Endothelial cell (in vitro differentiated cells): ENCODE measurements around the gene CTNND2. TPM values are rescaled to one million over a fixed set of nuclear protein-coding genes. Genes with fewer than 3 reads are reported as not detected.

Experiments used
- DNase-seq: peaks from one replicate; pipeline ENCODE4 v3.0.0; 2021; ENCODE audit warnings: low spot score
- H3K27ac Mint-ChIP-seq: one replicate; pipeline ENCODE4 v1.8.0; 2021; ENCODE audit warnings: mixed read lengths, inconsistent platforms; ENCODE audit not compliant: unreplicated experiment
- H3K27me3 Mint-ChIP-seq: one replicate; pipeline ENCODE4 v1.8.0; 2021; ENCODE audit warnings: mild to moderate bottlenecking, moderate library complexity, mixed read lengths, inconsistent platforms; ENCODE audit not compliant: unreplicated experiment
- H3K36me3 Mint-ChIP-seq: one replicate; pipeline ENCODE4 v1.8.0; 2021; ENCODE audit warnings: mild to moderate bottlenecking, low read depth, mixed read lengths, inconsistent platforms; ENCODE audit not compliant: unreplicated experiment
- H3K4me1 Mint-ChIP-seq: one replicate; pipeline ENCODE4 v1.8.0; 2021; ENCODE audit warnings: mild to moderate bottlenecking, mixed read lengths, inconsistent platforms; ENCODE audit not compliant: unreplicated experiment
- H3K4me3 Mint-ChIP-seq: one replicate; pipeline ENCODE4 v1.8.0; 2021; ENCODE audit warnings: mild to moderate bottlenecking, mixed read lengths, inconsistent platforms; ENCODE audit not compliant: unreplicated experiment
- H3K9me3 Mint-ChIP-seq: one replicate; pipeline ENCODE4 v1.8.0; 2021; ENCODE audit warnings: mixed read lengths, inconsistent platforms; ENCODE audit not compliant: unreplicated experiment
- total RNA-seq: library from RNA; stranded (reverse); fragmentation: NEBNext Ultra II Directional; extraction: Animal tissue kit (Norgen Biotek cat#: 25700); gene quantifications from one replicate; pipeline ENCODE4 v1.2.1, GENCODE V29; 2021; ENCODE audit not compliant: unreplicated experiment
- TF ChIP-seq, protein P1 (sequence below): fragments of 200-600 bp; sonication (generic); IDR thresholded peaks from one replicate; pipeline ENCODE4 v1.5.0; 2021; ENCODE audit warnings: antibody characterized with exemption; ENCODE audit not compliant: unreplicated experiment

CTNND2 gene
- total RNA-seq, 1 donor from 2014 or later: 3.6 TPM

DNA sequence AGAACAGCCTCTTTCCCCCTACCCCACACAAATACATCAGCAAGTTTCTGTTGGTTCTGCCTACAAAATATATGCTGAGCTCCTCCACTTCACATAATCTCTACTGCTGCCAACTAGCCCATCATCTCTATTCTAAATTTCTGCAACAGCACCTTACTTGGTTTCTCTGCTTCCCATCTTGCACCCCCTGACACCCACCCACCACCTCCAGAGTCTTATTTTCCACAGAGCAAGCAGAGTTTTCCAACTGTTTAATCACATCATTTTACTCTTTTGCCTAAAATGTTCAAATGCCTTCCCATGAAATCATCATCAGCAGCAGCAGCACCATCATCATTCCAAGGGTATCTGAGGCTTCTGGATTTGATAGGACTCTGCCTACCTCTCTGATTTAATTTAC lies 295.7 kb downstream of the CTNND2 start:
- no peaks in the 10 kb centered on the region for H3K9me3 Mint-ChIP-seq
- TF ChIP-seq, protein P1, sequence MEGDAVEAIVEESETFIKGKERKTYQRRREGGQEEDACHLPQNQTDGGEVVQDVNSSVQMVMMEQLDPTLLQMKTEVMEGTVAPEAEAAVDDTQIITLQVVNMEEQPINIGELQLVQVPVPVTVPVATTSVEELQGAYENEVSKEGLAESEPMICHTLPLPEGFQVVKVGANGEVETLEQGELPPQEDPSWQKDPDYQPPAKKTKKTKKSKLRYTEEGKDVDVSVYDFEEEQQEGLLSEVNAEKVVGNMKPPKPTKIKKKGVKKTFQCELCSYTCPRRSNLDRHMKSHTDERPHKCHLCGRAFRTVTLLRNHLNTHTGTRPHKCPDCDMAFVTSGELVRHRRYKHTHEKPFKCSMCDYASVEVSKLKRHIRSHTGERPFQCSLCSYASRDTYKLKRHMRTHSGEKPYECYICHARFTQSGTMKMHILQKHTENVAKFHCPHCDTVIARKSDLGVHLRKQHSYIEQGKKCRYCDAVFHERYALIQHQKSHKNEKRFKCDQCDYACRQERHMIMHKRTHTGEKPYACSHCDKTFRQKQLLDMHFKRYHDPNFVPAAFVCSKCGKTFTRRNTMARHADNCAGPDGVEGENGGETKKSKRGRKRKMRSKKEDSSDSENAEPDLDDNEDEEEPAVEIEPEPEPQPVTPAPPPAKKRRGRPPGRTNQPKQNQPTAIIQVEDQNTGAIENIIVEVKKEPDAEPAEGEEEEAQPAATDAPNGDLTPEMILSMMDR: no peak
- H3K27me3 Mint-ChIP-seq: no peaks in the 10 kb centered on the region
- H3K4me3 Mint-ChIP-seq: no peak overlapping the region
- no peak for DNase-seq
- H3K27ac Mint-ChIP-seq: no peak overlapping the region
- no peaks in the 10 kb centered on the region for H3K36me3 Mint-ChIP-seq
- no peaks in the 10 kb centered on the region for H3K4me1 Mint-ChIP-seq

DNA sequence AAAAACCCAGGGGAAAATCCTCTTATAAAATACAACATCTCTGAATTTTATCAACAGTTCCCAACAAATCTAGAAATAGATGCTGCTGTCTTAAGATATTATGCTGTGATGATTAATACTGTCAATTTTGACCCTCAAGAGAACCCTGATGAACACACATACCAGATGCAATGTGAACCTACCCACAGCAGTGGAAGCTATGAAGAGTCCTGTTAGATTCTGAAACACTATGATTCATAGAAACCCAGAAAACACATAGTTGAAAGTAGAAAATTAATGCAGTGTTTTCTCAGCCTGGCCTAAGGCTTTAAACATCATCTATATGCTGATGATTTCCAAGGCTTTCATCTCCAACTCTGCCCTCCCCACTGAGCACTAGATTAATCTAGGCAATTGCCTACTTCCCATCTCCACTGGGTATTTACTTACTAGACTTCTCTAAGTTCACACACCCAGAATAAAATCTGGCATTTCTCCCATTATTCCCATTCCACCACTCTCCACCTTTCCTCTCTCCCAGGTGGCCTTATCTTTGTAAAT lies 296.2 kb downstream of the CTNND2 start:
- no peaks in the 10 kb centered on the region for H3K27me3 Mint-ChIP-seq
- H3K27ac Mint-ChIP-seq: no peak overlapping the region
- TF ChIP-seq, protein P1: no peak
- no peaks in the 10 kb centered on the region for H3K36me3 Mint-ChIP-seq
- H3K9me3 Mint-ChIP-seq: no peaks in the 10 kb centered on the region
- no peaks in the 10 kb centered on the region for H3K4me1 Mint-ChIP-seq
- H3K4me3 Mint-ChIP-seq: no peak overlapping the region
- no peak for DNase-seq

DNA sequence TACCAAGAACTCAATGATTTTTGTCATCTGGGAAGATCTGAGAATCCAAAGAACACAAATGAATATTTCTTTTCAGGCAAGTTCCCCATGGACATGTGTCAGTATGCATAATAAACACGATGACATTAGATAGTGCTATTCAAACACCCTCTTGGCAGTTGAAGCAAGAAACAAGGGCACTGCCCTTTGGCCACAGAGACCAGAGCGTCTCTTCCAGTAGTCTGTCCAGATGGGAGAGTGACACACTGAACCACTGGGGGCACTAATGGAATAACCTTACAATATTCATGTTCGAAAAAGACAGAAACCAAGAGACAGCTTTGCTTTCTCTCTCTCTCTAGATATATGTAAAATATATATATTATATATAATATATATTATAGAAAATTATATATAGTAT lies 301.9 kb downstream of the CTNND2 start:
- TF ChIP-seq, protein P1: no peak
- Mint-ChIP-seq H3K4me3 (no peak overlapping the region), H3K36me3 (no peaks in the 10 kb centered on the region), H3K27ac (no peak overlapping the region), H3K9me3 (no peaks in the 10 kb centered on the region), H3K27me3 (no peaks in the 10 kb centered on the region), H3K4me1 (no peaks in the 10 kb centered on the region)
- DNase-seq: no peak

DNA sequence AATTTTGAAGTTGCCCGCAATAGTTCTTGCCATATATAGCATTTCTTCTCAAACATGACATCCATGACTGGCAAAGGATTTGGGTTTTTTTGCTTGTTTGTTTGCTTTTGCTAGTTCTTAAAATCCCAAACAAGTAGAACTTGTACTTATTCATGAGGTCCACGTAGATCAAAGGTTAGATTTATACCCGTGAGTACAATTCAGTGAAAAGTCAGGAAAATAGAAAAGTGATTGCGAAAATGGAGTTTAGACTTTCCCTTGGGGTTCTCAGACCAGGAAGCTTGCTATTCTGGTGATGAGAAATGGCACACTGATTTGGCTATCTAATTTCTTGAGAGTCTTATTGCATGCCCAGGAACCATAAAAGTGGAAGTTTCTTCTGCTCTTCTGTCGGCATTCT lies 304.7 kb downstream of the CTNND2 start:
- H3K27ac Mint-ChIP-seq: no peak overlapping the region
- H3K27me3 Mint-ChIP-seq: no peaks in the 10 kb centered on the region
- peaks cover 11% of the 10 kb centered on the region for H3K4me1 Mint-ChIP-seq
- no peak overlapping the region for H3K4me3 Mint-ChIP-seq
- TF ChIP-seq, protein P1: no peak
- no peaks in the 10 kb centered on the region for H3K9me3 Mint-ChIP-seq
- DNase-seq: no peak
- H3K36me3 Mint-ChIP-seq: no peaks in the 10 kb centered on the region

DNA sequence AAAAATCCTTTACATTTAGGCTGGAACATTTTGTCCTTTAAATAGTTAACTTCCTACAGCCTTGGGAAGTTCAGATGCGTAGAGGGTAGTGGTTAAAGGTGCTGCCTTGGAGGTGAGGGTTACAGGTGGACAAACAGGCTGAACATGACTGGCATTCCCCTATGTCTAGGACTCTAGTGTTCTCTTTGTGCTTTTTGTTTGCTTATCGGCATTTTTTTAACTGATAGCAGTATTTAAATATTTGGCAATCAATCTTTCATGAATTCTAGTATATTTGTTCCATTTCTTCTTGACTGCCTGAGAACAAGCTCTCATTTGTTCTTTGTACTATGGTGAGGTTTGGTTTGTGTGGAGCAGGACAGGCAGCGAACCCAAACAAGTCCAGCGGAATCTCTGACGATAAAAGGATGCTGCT lies 307.6 kb downstream of the CTNND2 start:
- Mint-ChIP-seq H3K9me3 (no peaks in the 10 kb centered on the region), H3K36me3 (peaks cover 5% of the 10 kb centered on the region), H3K4me1 (peaks cover 15% of the 10 kb centered on the region), H3K27ac (no peak overlapping the region), H3K27me3 (no peaks in the 10 kb centered on the region), H3K4me3 (no peak overlapping the region)
- DNase-seq: no peak
- TF ChIP-seq, protein P1: no peak
